GM12801 (cell line): Measurements from ENCODE around the gene FMN2.

ENCODE experiments used
- CTCF ChIP-seq: IDR thresholded peaks from one replicate; pipeline ENCODE4 v1.5.1; 2011; ENCODE audit warnings: control low read depth; ENCODE audit not compliant: insufficient read length; ENCODE audit errors: extremely low read depth

The FMN2 gene

GRCh38 chr1:240107058-240107684, 15.5 kb downstream of the FMN2 start:
- no peak for TF ChIP-seq CTCF

- TF ChIP-seq CTCF, result no peak
Observed at GRCh38 chr1:240109130-240109529, 17.4 kb downstream of the FMN2 start.

- TF ChIP-seq CTCF, result no peak
Observed at GRCh38 chr1:240109920-240110636, 18.4 kb downstream of the FMN2 start.

- TF ChIP-seq CTCF, result no peak
Observed at GRCh38 chr1:240111558-240111957, 19.9 kb downstream of the FMN2 start.

GRCh38 chr1:240114222-240114621, 22.5 kb downstream of the FMN2 start:
- TF ChIP-seq CTCF, result no peak

GRCh38 chr1:240115831-240116230, 24.1 kb downstream of the FMN2 start:
- no peak for TF ChIP-seq CTCF

- no peak for TF ChIP-seq CTCF
Observed at GRCh38 chr1:240116831-240117769, 25.4 kb downstream of the FMN2 start.
